HepG2 (cell line): ENCODE data around the gene ADAMTSL3. TPM values are rescaled to one million over a fixed set of nuclear protein-coding genes. Genes with fewer than 3 reads are reported as not detected.

Experiments
- ATAC-seq: fragments of 200-7000 bp; cut with Tn5 transposase; 3 replicates; pipeline ENCODE4 v1.9.1; 2020; ENCODE audit warnings: mild to moderate bottlenecking, moderate library complexity
- BruUV-seq: library from RNA; stranded (reverse); fragments of 400-500 nt; replicated peaks from 2 replicates; lab custom pipeline; 2021; lab: Mats Ljungman, UMichigan
- CTCF ChIA-PET: fragments of 300-600 bp; formaldehyde crosslinking; extraction: SDS; loops from one replicate; lab custom pipeline; 2021; ENCODE audit warnings: low total read pairs, inconsistent platforms, low intra/inter-chr PET ratio; lab: Yijun Ruan, JAX
- POLR2A ChIA-PET: fragments of 350-600 bp; sonication (Branson Sonifier 250); formaldehyde crosslinking; loops from one replicate; lab custom pipeline; 2020; ENCODE audit warnings: antibody characterized with exemption, inconsistent platforms; lab: Yijun Ruan, JAX
- DNase-seq: peaks from one replicate; pipeline ENCODE4 v3.0.0-alpha.2; 2015; ENCODE audit warnings: low spot score
- FAIRE-seq: peaks from 3 replicates; lab custom pipeline; 2011; peaks lifted over from hg19 to GRCh38; lab: Jason Lieb, UNC
- H2AFZ ChIP-seq: one replicate; pipeline ENCODE4 v1.6.1; 2011; ENCODE audit warnings: low read length, inconsistent platforms
- H3K27ac ChIP-seq: fragments of 300-600 bp; 3 replicates; pipeline ENCODE4 v1.8.0; 2011; ENCODE audit warnings: mixed run types, mild to moderate bottlenecking, mixed read lengths, low read length, inconsistent platforms; ENCODE audit not compliant: insufficient read depth; ENCODE audit errors: extremely low read length
- H3K27me3 ChIP-seq, 2 experiments: fragments of 200-600 bp in 1 of 2; 2 replicates in 1 of 2; 3 replicates in 1 of 2; pipeline versions ENCODE4 v1.6.0 to v1.8.0; 2011; ENCODE audit warnings: low read length in 2 of 2, mild to moderate bottlenecking in 2 of 2, moderate library complexity in 2 of 2, inconsistent platforms in 1 of 2; ENCODE audit not compliant: insufficient read depth in 2 of 2, control insufficient read depth in 1 of 2
- H3K36me3 ChIP-seq, 2 experiments: fragments of 200-600 bp in 1 of 2; replicated peaks in 1 of 2; 2 replicates in 1 of 2; 3 replicates in 1 of 2; pipeline versions ENCODE4 v1.5.1 to v1.8.0; 2011; ENCODE audit warnings: low read length in 2 of 2, inconsistent platforms in 1 of 2; ENCODE audit not compliant: insufficient read depth in 2 of 2, control insufficient read depth in 1 of 2
- H3K4me1 ChIP-seq: 2 replicates; pipeline ENCODE4 v1.5.1; 2012; ENCODE audit warnings: low read length, inconsistent platforms; ENCODE audit not compliant: insufficient read depth
- H3K4me2 ChIP-seq: 2 replicates; pipeline ENCODE4 v1.6.0; 2011; ENCODE audit warnings: low read depth, low read length, inconsistent platforms
- H3K4me3 ChIP-seq, 3 experiments: fragments of 200-600 bp in 1 of 3; sonication (generic), shearing (Covaris generic) in 1 of 3; replicated peaks in 1 of 3; 2 replicates each; pipeline ENCODE4 v1.5.1; 2011 to 2016; ENCODE audit warnings: low read length in 3 of 3, inconsistent platforms in 2 of 3, low read depth in 2 of 3, mild to moderate bottlenecking in 2 of 3, control low read depth in 1 of 3, mixed read lengths in 1 of 3; ENCODE audit not compliant: insufficient read depth in 1 of 3
- H3K79me2 ChIP-seq: one replicate; pipeline ENCODE4 v1.6.1; 2011; ENCODE audit warnings: low read length, inconsistent platforms; ENCODE audit not compliant: insufficient read depth
- H3K9ac ChIP-seq: 2 replicates; pipeline ENCODE4 v1.6.0; 2011; ENCODE audit warnings: mild to moderate bottlenecking, low read depth, low read length, inconsistent platforms; ENCODE audit not compliant: insufficient read depth
- H3K9me3 ChIP-seq: 2 replicates; pipeline ENCODE4 v1.5.1; 2012; ENCODE audit warnings: mild to moderate bottlenecking, low read length
- H4K20me1 ChIP-seq: 2 replicates; pipeline ENCODE4 v1.6.0; 2011; ENCODE audit warnings: inconsistent platforms, mild to moderate bottlenecking, low read length, moderate library complexity; ENCODE audit not compliant: insufficient read depth
- BRD4 ChIP-seq: sonication (generic); formaldehyde crosslinking; IDR thresholded peaks from 2 replicates; pipeline ENCODE4 v1.4.0; 2020; ENCODE audit warnings: missing genetic modification reagents
- GABPA ChIP-seq, 2 experiments: IDR thresholded peaks; 2 replicates each; pipeline ENCODE4 v1.6.1; 2011 to 2016; ENCODE audit warnings: low read depth in 2 of 2, low read length in 1 of 2, missing biosample characterization in 1 of 2, missing genetic modification characterization in 1 of 2
- HIVEP1 ChIP-seq: sonication (generic); formaldehyde crosslinking; IDR thresholded peaks from 2 replicates; pipeline ENCODE4 v1.4.0; 2020; ENCODE audit warnings: mild to moderate bottlenecking, missing genetic modification reagents
- HNRNPLL ChIP-seq: fragments of 200-400 bp; formaldehyde crosslinking; IDR thresholded peaks from 2 replicates; pipeline ENCODE4 v1.6.1; 2017; ENCODE audit warnings: mild to moderate bottlenecking, low read depth, low read length; ENCODE audit not compliant: poor library complexity, severe bottlenecking
- MIXL1 ChIP-seq: IDR thresholded peaks from 2 replicates; pipeline ENCODE4 v1.6.1; 2016
- NFIB ChIP-seq: sonication (generic); formaldehyde crosslinking; IDR thresholded peaks from 2 replicates; pipeline ENCODE4 v1.9.0; 2021; ENCODE audit warnings: missing genetic modification reagents, mild to moderate bottlenecking, borderline replicate concordance
- PAF1 ChIP-seq: IDR thresholded peaks from 2 replicates; pipeline ENCODE4 v1.6.1; 2016; ENCODE audit warnings: missing genetic modification reagents, missing compliant biosample characterization
- RFX3 ChIP-seq: IDR thresholded peaks from 2 replicates; pipeline ENCODE4 v1.6.1; 2016; ENCODE audit warnings: missing biosample characterization, missing genetic modification reagents
- SCMH1 ChIP-seq: sonication (generic); formaldehyde crosslinking; IDR thresholded peaks from 2 replicates; pipeline ENCODE4 v1.9.0; 2021; ENCODE audit warnings: missing genetic modification reagents, mild to moderate bottlenecking, borderline replicate concordance
- TCF7 ChIP-seq: sonication (generic); IDR thresholded peaks from 2 replicates; pipeline ENCODE4 v1.6.1; 2016; ENCODE audit warnings: antibody characterized with exemption, low read depth
- XRCC5 ChIP-seq: fragments of 200-400 bp; formaldehyde crosslinking; optimal IDR thresholded peaks from 2 replicates; pipeline ENCODE3; 2017; ENCODE audit warnings: mild to moderate bottlenecking, low read length
- ZNF232 ChIP-seq: sonication (generic); formaldehyde crosslinking; IDR thresholded peaks from 2 replicates; pipeline ENCODE4 v1.4.0; 2020; ENCODE audit warnings: missing genetic modification reagents, borderline replicate concordance
- ZNF550 ChIP-seq: sonication (generic); formaldehyde crosslinking; IDR thresholded peaks from 2 replicates; pipeline ENCODE4 v1.4.0; 2020; ENCODE audit warnings: mild to moderate bottlenecking, missing genetic modification reagents, borderline replicate concordance
- WGBS: methylation state at CpG from one replicate; pipeline ENCODE4 v1.1.6; 2017; ENCODE audit warnings: low lambda C conversion rate; 5-methylcytosine and 5-hydroxymethylcytosine counted together
- in situ Hi-C: cut with HindIII; loops from 2 replicates; pipeline ENCODE4 v1.10.0; 2017; ENCODE audit warnings: low pct_unique_long_range_greater_than_20kb; ENCODE audit not compliant: extremely low pct_ligation_motif_present
- intact Hi-C: fragments of 100-400 bp; cut with micrococcal nuclease; formaldehyde crosslinking; loops from one replicate; pipeline ENCODE4 v1.10.0; 2022; ENCODE audit not compliant: unreplicated experiment
- polyA plus RNA-seq, 8 experiments: library from polyadenylated mRNA; depleted of rRNA in 3 of 8; stranded (reverse) in 7 of 8; unstranded in 1 of 8; fragments of >200 nt; fragmentation: Illumina TruSeq in 4 of 8; extraction: Trizol in 4 of 8; gene quantifications; 2 replicates each; pipeline versions ENCODE4 v1.2.1 to v1.2.3, GENCODE V29; 2011 to 2016; ENCODE audit warnings: low read depth in 4 of 8, missing spikeins in 1 of 8, mixed read lengths in 1 of 8; ENCODE audit not compliant: insufficient read depth in 1 of 8
- total RNA-seq, 5 experiments: library from RNA; depleted of rRNA; stranded (reverse); fragments of >200 nt; fragmentation: Illumina TruSeq; extraction: Trizol; gene quantifications; 2 replicates each; pipeline ENCODE4 v1.2.3, GENCODE V29; 2016; ENCODE audit warnings: low read depth in 1 of 5
- TF ChIP-seq, protein P1 (sequence below): sonication (generic); formaldehyde crosslinking; IDR thresholded peaks from 2 replicates; pipeline ENCODE4 v1.5.0; 2020; ENCODE audit warnings: missing genetic modification reagents, mild to moderate bottlenecking, borderline replicate concordance
- TF ChIP-seq, protein P2 (sequence below), 2 experiments: sonication (generic) in 1 of 2; formaldehyde crosslinking in 1 of 2; IDR thresholded peaks; 2 replicates each; pipeline versions ENCODE4 v1.4.0 to v1.6.1; 2016 to 2020; ENCODE audit warnings: borderline replicate concordance in 1 of 2, low read depth in 1 of 2, mild to moderate bottlenecking in 1 of 2, missing genetic modification reagents in 1 of 2

Gene ADAMTSL3
- total and polyA plus RNA-seq, 2 of the 13 experiments (the other 11 are each of a cell fraction or from before 2014, with no cell fraction given) = 0.04 to 0.09 TPM

DNA sequence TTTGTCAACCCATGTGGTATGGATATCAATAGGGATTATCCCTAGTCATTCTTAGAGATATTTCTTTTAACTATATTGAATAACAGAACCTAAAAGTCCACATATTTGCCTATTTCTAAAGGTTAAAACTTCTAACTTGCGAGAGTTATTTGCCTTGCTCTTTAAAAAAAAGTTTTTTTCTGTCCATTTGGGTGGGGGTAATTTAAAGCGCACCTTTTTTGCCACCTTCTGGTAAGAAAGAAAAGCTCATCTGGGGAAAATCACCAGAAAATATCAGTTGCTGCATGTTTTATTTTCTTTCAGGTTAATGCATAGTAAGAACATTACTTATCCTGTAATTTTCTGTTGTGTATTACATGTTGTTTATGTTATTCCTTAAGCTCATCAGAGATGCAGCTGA lies 339.7 kb downstream of the ADAMTSL3 start:
- Histone ChIP-seq H3K79me2 (no peaks in the 10 kb centered on the region), H3K9ac (no peak overlapping the region)
- TF ChIP-seq MIXL1 (CRISPR knock-in tag) (no peak), ZNF232 (no peak), BRD4 (CRISPR knock-in tag) (no peak), TCF7 (no peak), XRCC5 (no peak), NFIB (no peak), PAF1 (CRISPR knock-in tag) (no peak), ZNF550 (no peak), HIVEP1 (CRISPR knock-in tag) (no peak)
- TF ChIP-seq, all 625 proteins: peak for 0
- H4K20me1 ChIP-seq = no peaks in the 10 kb centered on the region
- BruUV-seq = no TSS peak
- CTCF ChIA-PET = no interaction called here
- no peaks in the 10 kb centered on the region for H3K36me3 ChIP-seq
- H3K9me3 ChIP-seq = no peaks in the 10 kb centered on the region
- DNase-seq (no peak), FAIRE-seq (no peak), ATAC-seq (no peak)
- H3K27ac ChIP-seq = no peak overlapping the region
- 0 out of 5 replicates have a peak, but pooled peaks cover 0 to 2% of the 10 kb centered on the region in 2 experiments for H3K27me3 ChIP-seq
- POLR2A ChIA-PET = no interaction called here
- in situ Hi-C loops = no loop called here
- no peak overlapping the region for H3K4me3 ChIP-seq
- no peaks in the 10 kb centered on the region for H3K4me1 ChIP-seq
- no peak overlapping the region for H2AFZ ChIP-seq
- no peak overlapping the region for H3K4me2 ChIP-seq
- 28% methylated on average over 2 of the region's 2 CpGs for WGBS
- intact Hi-C loops = no loop called here

DNA sequence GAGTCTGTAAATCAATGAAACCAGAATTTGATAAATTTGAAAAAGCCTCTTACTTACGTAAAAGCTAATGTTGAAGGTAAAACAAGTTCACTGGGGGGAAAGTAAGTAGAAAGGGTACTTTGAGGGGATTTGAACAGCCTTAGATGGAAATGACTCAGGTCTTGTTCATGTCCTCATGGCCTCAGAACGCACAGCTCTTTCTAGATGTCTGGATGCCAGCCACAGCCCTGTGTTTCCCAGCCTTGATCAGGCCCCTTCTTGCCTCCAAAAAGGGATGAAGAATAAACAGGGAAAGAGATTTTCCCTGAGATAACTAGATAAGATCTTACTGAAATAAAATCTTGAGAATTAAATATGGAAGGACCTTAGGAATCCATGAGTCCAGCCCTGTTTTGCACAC lies 344.6 kb downstream of the ADAMTSL3 start:
- no peak overlapping the region for H3K4me2 ChIP-seq
- H3K27me3 ChIP-seq = no peaks in the 10 kb centered on the region
- 49% methylated on average over 2 of the region's 2 CpGs for WGBS
- no peaks in the 10 kb centered on the region for H3K36me3 ChIP-seq
- H4K20me1 ChIP-seq = no peaks in the 10 kb centered on the region
- BruUV-seq = no TSS peak
- no peak overlapping the region for H3K4me3 ChIP-seq
- DNase-seq (no peak), ATAC-seq (no peak), FAIRE-seq (no peak)
- H3K4me1 ChIP-seq = no peaks in the 10 kb centered on the region
- H3K79me2 ChIP-seq = no peaks in the 10 kb centered on the region
- intact Hi-C loops (no loop called here), in situ Hi-C loops (no loop called here)
- H3K9ac ChIP-seq = no peak overlapping the region
- H2AFZ ChIP-seq = no peak overlapping the region
- POLR2A ChIA-PET = no interaction called here
- TF ChIP-seq GABPA (IDR thresholded peaks at IDR 0.05; ENCODE audit: low read depth, low read length) = no peak
- TF ChIP-seq GABPA (CRISPR knock-in tag; IDR thresholded peaks at IDR 0.05; ENCODE audit: low read depth) = no peak
- no peak for TF ChIP-seq HNRNPLL
- TF ChIP-seq, protein P1, sequence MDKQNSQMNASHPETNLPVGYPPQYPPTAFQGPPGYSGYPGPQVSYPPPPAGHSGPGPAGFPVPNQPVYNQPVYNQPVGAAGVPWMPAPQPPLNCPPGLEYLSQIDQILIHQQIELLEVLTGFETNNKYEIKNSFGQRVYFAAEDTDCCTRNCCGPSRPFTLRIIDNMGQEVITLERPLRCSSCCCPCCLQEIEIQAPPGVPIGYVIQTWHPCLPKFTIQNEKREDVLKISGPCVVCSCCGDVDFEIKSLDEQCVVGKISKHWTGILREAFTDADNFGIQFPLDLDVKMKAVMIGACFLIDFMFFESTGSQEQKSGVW (CRISPR knock-in tag) = no peak
- TF ChIP-seq RFX3 (CRISPR knock-in tag) = no peak
- TF ChIP-seq SCMH1 = no peak
- TF ChIP-seq, protein P2, sequence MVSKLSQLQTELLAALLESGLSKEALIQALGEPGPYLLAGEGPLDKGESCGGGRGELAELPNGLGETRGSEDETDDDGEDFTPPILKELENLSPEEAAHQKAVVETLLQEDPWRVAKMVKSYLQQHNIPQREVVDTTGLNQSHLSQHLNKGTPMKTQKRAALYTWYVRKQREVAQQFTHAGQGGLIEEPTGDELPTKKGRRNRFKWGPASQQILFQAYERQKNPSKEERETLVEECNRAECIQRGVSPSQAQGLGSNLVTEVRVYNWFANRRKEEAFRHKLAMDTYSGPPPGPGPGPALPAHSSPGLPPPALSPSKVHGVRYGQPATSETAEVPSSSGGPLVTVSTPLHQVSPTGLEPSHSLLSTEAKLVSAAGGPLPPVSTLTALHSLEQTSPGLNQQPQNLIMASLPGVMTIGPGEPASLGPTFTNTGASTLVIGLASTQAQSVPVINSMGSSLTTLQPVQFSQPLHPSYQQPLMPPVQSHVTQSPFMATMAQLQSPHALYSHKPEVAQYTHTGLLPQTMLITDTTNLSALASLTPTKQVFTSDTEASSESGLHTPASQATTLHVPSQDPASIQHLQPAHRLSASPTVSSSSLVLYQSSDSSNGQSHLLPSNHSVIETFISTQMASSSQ (IDR thresholded peaks at IDR 0.05; ENCODE audit: low read depth) = no peak
- TF ChIP-seq, protein P2 (CRISPR knock-in tag; IDR thresholded peaks at IDR 0.05; ENCODE audit: borderline replicate concordance) = no peak
- no peak overlapping the region for H3K27ac ChIP-seq
- no peaks in the 10 kb centered on the region for H3K9me3 ChIP-seq
- CTCF ChIA-PET = no interaction called here
